Epithelial cell of proximal tubule (primary cell): ENCODE data around the gene MYT1. TPM values are rescaled to one million over a fixed set of nuclear protein-coding genes. Genes with fewer than 3 reads are reported as not detected.

Experiments
- DNase-seq: peaks from one replicate; pipeline ENCODE4 v3.0.0-alpha.2; 2011; ENCODE audit warnings: low read depth
- H3K4me3 ChIP-seq: 2 replicates; pipeline ENCODE4 v1.5.1; 2011; ENCODE audit warnings: low read depth, mild to moderate bottlenecking, low read length
- total RNA-seq: library from RNA; depleted of rRNA; stranded (reverse); fragments of >200 nt; gene quantifications from 2 replicates; pipeline ENCODE4 v1.2.3, GENCODE V29; 2015
- TF ChIP-seq, protein P1 (sequence below): conservative IDR thresholded peaks from 2 replicates; pipeline ENCODE4 v1.5.1; 2012; ENCODE audit warnings: low read depth, mild to moderate bottlenecking, low read length

Gene MYT1
- total RNA-seq, 1 donor from 2014 or later, result not detected

DNA sequence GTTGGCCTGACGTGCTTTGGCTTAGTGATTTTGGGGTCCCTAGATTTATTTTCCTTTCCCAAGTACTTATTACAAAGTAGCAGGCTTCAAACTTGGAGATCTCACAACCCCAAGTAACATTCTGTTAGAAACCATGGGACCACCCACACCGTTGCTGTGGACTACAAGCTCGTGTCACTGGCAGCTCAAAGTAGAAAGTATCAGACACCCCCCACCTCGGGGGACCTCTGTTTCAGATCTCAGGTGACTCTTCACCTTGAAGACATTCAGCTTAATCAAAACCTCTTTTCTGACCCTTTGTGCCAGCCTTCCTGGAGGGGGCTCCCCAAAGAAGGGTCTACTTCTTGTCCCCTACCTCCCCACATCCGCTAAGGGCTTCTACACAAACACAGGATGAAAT lies 15.7 kb upstream of the MYT1 start:
- no peak overlapping the region for H3K4me3 ChIP-seq
- no peak for DNase-seq
- TF ChIP-seq, protein P1, sequence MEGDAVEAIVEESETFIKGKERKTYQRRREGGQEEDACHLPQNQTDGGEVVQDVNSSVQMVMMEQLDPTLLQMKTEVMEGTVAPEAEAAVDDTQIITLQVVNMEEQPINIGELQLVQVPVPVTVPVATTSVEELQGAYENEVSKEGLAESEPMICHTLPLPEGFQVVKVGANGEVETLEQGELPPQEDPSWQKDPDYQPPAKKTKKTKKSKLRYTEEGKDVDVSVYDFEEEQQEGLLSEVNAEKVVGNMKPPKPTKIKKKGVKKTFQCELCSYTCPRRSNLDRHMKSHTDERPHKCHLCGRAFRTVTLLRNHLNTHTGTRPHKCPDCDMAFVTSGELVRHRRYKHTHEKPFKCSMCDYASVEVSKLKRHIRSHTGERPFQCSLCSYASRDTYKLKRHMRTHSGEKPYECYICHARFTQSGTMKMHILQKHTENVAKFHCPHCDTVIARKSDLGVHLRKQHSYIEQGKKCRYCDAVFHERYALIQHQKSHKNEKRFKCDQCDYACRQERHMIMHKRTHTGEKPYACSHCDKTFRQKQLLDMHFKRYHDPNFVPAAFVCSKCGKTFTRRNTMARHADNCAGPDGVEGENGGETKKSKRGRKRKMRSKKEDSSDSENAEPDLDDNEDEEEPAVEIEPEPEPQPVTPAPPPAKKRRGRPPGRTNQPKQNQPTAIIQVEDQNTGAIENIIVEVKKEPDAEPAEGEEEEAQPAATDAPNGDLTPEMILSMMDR, result no peak

DNA sequence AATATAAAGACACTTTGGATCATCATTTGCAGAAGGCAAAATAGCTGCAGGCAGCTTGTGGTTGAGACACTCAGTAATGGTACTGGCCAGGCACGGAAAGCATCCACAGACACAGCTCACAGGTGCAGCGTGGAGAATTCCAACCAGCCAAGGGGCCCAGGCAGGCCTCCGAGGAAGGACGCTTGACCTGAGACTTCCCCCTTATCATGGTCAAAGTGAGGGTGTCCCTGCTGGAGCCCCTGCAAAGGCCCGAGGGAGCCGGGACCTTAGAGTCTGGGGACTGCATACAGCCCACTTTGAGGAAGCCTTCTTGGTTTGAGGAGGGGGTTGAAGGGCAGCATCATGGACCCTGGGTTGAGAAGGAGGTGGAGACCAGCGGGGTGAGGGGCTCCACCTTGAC lies 15.1 kb upstream of the MYT1 start:
- DNase-seq, result no peak
- no peak overlapping the region for H3K4me3 ChIP-seq
- TF ChIP-seq, protein P1, result no peak

DNA sequence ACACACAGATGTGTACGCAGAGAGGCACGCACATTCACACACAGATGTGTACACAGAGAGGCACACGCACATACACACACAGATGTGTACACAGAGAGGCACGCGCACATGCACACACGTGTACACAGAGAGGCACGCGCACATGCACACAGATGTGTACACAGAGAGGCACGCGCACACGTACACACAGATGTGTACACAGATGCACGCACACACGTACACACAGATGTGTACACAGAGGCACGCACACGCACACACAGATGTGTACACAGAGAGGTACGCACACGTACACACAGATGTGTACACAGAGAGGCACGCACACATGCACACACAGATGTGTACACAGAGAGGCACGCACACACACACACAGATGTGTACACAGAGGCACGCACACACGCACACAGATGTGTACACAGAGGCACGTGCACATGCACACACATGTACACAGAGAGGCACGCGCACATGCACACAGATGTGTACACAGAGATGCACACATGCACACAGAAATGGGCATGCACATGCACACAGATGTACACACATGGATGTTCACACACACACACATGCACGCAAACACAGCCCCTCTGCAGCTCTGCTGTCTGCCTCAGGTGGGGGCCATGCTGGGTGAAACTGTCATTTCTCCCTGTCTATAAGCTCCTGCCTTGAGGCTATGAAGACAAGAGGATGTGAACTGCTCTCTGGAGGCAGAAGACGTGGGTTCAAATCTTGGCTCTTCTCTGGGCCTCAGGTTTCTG lies 14.3 kb upstream of the MYT1 start:
- no peak overlapping the region for H3K4me3 ChIP-seq
- no peak for DNase-seq
- TF ChIP-seq, protein P1, result no peak

DNA sequence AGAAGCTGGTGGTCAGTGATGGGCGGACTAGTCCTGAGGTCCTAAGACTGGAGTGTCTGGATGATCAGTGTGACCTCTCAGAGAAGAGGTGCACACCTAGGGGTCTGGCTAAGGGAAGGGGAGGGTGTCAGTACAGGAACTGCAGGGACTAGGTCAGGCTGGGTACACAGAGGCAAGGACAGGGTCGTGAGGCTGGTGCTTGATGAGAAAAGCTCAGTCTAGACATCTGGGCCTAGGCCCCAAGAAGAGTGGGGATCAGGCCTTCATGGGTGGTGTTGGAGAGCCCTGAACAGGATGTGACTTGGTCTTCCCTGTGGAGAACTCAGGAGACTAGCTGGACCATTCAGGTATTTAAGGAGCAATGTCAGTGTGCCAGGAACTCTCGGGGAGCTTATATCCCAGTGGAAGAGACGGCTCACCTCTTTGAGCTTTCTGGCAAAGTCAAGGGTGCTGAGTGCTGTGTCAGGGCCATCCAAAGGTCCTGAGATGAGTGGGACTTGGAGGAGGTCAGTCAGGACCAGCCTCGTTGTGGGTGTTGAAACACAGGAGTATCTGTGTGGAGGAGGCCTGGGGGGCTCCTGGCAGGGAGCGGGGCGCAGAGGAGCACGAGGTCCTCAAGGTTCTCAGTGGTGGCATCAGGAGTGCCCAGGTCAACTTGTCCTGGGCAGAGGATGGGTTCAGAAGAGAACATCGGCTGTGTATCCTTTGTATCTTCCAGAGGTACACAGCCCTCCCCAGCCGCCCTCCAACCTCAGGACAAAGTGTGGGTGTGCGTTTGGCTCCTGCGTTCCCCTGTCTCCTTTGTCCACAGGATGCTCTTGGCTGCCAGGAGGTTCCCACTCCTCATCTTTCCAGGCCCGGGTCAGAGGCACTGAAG lies 13.3 kb upstream of the MYT1 start:
- H3K4me3 ChIP-seq, result no peak overlapping the region
- no peak for DNase-seq
- TF ChIP-seq, protein P1, result no peak

DNA sequence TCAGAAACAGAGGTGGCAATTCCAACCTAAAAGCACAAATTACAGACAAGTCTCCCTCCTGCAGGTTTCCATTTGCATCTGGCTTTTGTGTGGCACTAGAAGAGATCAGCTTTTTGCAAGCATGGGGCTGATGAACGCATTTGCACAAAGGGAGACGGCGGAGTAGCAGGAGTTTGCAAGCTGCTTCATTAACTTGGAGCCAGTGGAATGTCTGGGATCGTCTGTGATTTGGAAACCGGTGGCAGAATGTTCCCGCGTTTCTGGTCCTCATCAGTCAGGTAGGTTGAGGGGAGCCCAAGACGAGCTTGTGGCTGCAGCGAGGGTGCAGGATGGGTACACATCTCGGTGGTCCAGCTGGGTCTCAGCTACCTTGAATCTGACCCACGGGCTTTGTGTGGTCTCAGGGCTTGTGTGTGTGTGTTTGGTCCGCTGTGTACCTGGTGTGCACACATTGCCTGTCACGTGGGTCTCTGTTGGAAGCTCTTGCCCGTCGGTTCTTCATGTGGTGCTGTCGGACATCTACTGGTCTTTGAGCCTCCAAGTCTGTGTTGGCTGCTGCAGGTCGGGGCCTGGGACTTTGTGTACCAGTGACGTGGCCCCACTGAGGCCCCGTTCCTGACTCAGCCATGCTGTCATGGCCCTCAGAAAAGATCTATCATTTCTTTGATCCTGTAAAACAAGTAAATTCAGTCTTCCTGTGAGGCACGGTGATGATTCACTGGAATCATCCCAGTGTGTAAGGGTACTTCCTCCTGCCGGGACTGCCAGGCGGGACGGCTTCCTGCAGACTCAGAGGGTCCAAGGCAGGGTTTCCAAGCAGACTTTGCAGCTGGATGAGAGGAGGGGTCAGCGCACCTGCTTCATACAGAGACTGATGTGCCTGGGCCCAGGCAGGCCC lies 12.4 kb upstream of the MYT1 start:
- no peak for DNase-seq

DNA sequence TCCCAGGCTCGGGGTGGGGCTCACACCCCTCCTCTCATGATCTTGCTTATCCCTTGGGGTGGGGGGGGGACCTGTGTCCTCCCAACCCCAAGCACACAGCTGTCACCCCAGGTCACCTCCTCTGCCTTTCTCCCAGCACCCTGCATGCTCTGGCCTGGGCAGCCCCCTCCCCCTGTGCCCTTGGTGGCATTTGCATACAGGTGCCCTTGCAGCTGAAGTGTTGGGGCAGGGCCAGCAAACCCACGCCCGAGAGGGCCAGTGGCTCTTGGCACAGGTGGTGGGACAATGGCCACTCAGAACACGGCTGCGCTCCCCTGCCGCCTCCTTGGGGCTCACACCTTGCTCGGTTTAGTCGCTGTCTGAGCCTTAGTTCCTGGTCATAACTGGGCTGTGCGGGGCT lies 11.3 kb upstream of the MYT1 start:
- no peak overlapping the region for H3K4me3 ChIP-seq
- TF ChIP-seq, protein P1, result no peak
- DNase-seq, result no peak

More for the DNA sequence above, 12.4 kb upstream of the MYT1 start:
- TF ChIP-seq, protein P1, result no peak
- H3K4me3 ChIP-seq, result no peak overlapping the region
